Liver (tissue), 9 donors: ENCODE results near the gene TMEM9B. TPM values are rescaled to one million over a fixed set of nuclear protein-coding genes. Genes with fewer than 3 reads are reported as not detected.

Experiments
- DNase-seq: peaks from one replicate; pipeline ENCODE4 v3.0.0-alpha.2; 2017; ENCODE audit warnings: low spot score
- H3K27ac ChIP-seq, 2 donors: one replicate each; pipeline ENCODE4 v1.7.0; 2013; ENCODE audit warnings: inconsistent platforms in 2 of 2, low read length in 2 of 2, control low read depth in 1 of 2, low read depth in 1 of 2, mild to moderate bottlenecking in 1 of 2
- H3K27me3 ChIP-seq, 4 donors: one replicate each; pipeline versions ENCODE4 v1.6.1 to v1.7.0; 2013; ENCODE audit warnings: low read length in 3 of 4, inconsistent platforms in 1 of 4, mild to moderate bottlenecking in 1 of 4, moderate library complexity in 1 of 4; ENCODE audit not compliant: control insufficient read depth in 4 of 4, insufficient read depth in 4 of 4
- H3K36me3 ChIP-seq, 4 donors: one replicate each; pipeline versions ENCODE4 v1.6.1 to v1.7.0; 2013; ENCODE audit warnings: low read length in 3 of 4, mild to moderate bottlenecking in 3 of 4, low read depth in 1 of 4, moderate library complexity in 1 of 4; ENCODE audit not compliant: control insufficient read depth in 4 of 4, insufficient read depth in 3 of 4
- H3K4me1 ChIP-seq, 4 donors: one replicate each; pipeline versions ENCODE4 v1.6.1 to v1.7.0; 2013; ENCODE audit warnings: low read length in 3 of 4, mild to moderate bottlenecking in 3 of 4, moderate library complexity in 1 of 4; ENCODE audit not compliant: control insufficient read depth in 4 of 4, insufficient read depth in 4 of 4
- H3K4me3 ChIP-seq, 3 donors: one replicate each; pipeline versions ENCODE4 v1.6.1 to v1.7.0; 2013; ENCODE audit warnings: low read length in 3 of 3, control low read depth in 1 of 3, low read depth in 1 of 3, mild to moderate bottlenecking in 1 of 3
- H3K9ac ChIP-seq, 2 donors: one replicate each; pipeline ENCODE4 v1.7.0; 2013; ENCODE audit warnings: low read length in 2 of 2, mild to moderate bottlenecking in 2 of 2, moderate library complexity in 2 of 2, control low read depth in 1 of 2, low read depth in 1 of 2
- H3K9me3 ChIP-seq, 4 donors: one replicate each; pipeline versions ENCODE4 v1.6.1 to v1.7.0; 2013; ENCODE audit warnings: low read length in 3 of 4; ENCODE audit not compliant: control insufficient read depth in 4 of 4
- ATF3 ChIP-seq: IDR thresholded peaks from 2 replicates; pipeline ENCODE4 v1.6.1; 2016; ENCODE audit warnings: antibody characterized with exemption
- CTCF ChIP-seq: fragments of 150-350 bp; IDR thresholded peaks from 2 replicates; pipeline ENCODE4 v1.5.1; 2017; ENCODE audit warnings: improper control_type of control experiment, low read depth, low read length; ENCODE audit not compliant: missing input control
- EGR1 ChIP-seq, 2 donors: IDR thresholded peaks; 2 replicates each; pipeline ENCODE4 v1.6.1; 2016 to 2018; ENCODE audit warnings: antibody characterized with exemption in 2 of 2, low read depth in 2 of 2
- FOXA1 ChIP-seq: IDR thresholded peaks from 2 replicates; pipeline ENCODE4 v1.6.1; 2016; ENCODE audit warnings: antibody characterized with exemption
- FOXA2 ChIP-seq: IDR thresholded peaks from 2 replicates; pipeline ENCODE4 v1.6.1; 2016; ENCODE audit warnings: antibody characterized with exemption
- GABPA ChIP-seq, 2 donors: IDR thresholded peaks in 1 of 2; conservative IDR thresholded peaks in 1 of 2; 2 replicates each; pipeline ENCODE4 v1.6.1; 2016; ENCODE audit warnings: antibody characterized with exemption in 2 of 2, mild to moderate bottlenecking in 1 of 2, moderate library complexity in 1 of 2
- HNF4A ChIP-seq, 2 donors: conservative IDR thresholded peaks; 2 replicates each; pipeline ENCODE4 v1.6.1; 2016; ENCODE audit warnings: antibody characterized with exemption in 2 of 2, mild to moderate bottlenecking in 2 of 2
- HNF4G ChIP-seq: IDR thresholded peaks from 2 replicates; pipeline ENCODE4 v1.6.1; 2016; ENCODE audit warnings: antibody characterized with exemption
- JUND ChIP-seq, 2 donors: IDR thresholded peaks; 2 replicates each; pipeline ENCODE4 v1.6.1; 2016; ENCODE audit warnings: antibody characterized with exemption in 2 of 2
- MAX ChIP-seq: IDR thresholded peaks from 2 replicates; pipeline ENCODE4 v1.6.1; 2016; ENCODE audit warnings: antibody characterized with exemption
- NR2F2 ChIP-seq: IDR thresholded peaks from 2 replicates; pipeline ENCODE4 v1.6.1; 2016; ENCODE audit warnings: antibody characterized with exemption
- RAD21 ChIP-seq, 2 donors: IDR thresholded peaks; 2 replicates each; pipeline ENCODE4 v1.6.1; 2016; ENCODE audit warnings: antibody characterized with exemption in 2 of 2, mild to moderate bottlenecking in 2 of 2
- REST ChIP-seq: IDR thresholded peaks from 2 replicates; pipeline ENCODE4 v1.6.1; 2016; ENCODE audit warnings: antibody characterized with exemption, mild to moderate bottlenecking
- RXRA ChIP-seq, 2 donors: IDR thresholded peaks; 2 replicates each; pipeline ENCODE4 v1.6.1; 2017 to 2018; ENCODE audit warnings: antibody characterized with exemption in 2 of 2, mild to moderate bottlenecking in 1 of 2
- SP1 ChIP-seq: IDR thresholded peaks from 2 replicates; pipeline ENCODE4 v1.6.1; 2018; ENCODE audit warnings: antibody characterized with exemption, mild to moderate bottlenecking
- TAF1 ChIP-seq: conservative IDR thresholded peaks from 2 replicates; pipeline ENCODE4 v1.6.1; 2016; ENCODE audit warnings: antibody characterized with exemption, mild to moderate bottlenecking
- YY1 ChIP-seq: IDR thresholded peaks from 2 replicates; pipeline ENCODE4 v1.6.1; 2016; ENCODE audit warnings: antibody characterized with exemption, mild to moderate bottlenecking
- ZBTB33 ChIP-seq: IDR thresholded peaks from 2 replicates; pipeline ENCODE4 v1.6.1; 2016; ENCODE audit warnings: antibody characterized with exemption
- WGBS: extraction: QIAGEN DNeasy Blood & Tissue Kit; methylation state at CpG from one replicate; pipeline ENCODE4 v1.1.7; 2013; 5-methylcytosine and 5-hydroxymethylcytosine counted together
- polyA plus RNA-seq, 2 donors: library from polyadenylated mRNA; stranded (reverse) in 1 of 2; unstranded in 1 of 2; fragments of 200-250 nt in 1 of 2; fragments of >200 nt in 1 of 2; fragmentation: Nextera tagmentation in 1 of 2; extraction: Ambion mirVana in 1 of 2; gene quantifications; one replicate each; pipeline versions ENCODE4 v1.2.1 to v1.2.3, GENCODE V29; 2013 to 2015
- total RNA-seq, 2 donors: library from RNA; depleted of rRNA; stranded (reverse); fragments of >200 nt; gene quantifications; one replicate each; pipeline ENCODE4 v1.2.3, GENCODE V29; 2014
- donor health status: healthy.
- donor health status: healthy.
- donor health status: healthy.
- donor health status: healthy.
- donor health status: healthy.

Gene TMEM9B
- total RNA-seq, result 10 to 100 TPM; 18.7 to 23.9 TPM
- polyA plus RNA-seq, result 10 to 100 TPM; 17.0 to 20.3 TPM

- peak; percentile 56 to 92 for TF ChIP-seq GABPA (IDR thresholded peaks at IDR 0.05 in 1 of 2, conservative IDR thresholded peaks at IDR 0.05 in 1 of 2)
- peak; percentile 89 to 93 for TF ChIP-seq EGR1 (IDR thresholded peaks at IDR 0.05; ENCODE audit: low read depth in 2 of 2)
- peak in 1 of 2 donors; percentile 12 for TF ChIP-seq HNF4A (conservative IDR thresholded peaks at IDR 0.05)
- no peak for TF ChIP-seq CTCF
- TF ChIP-seq RXRA (IDR thresholded peaks at IDR 0.05), result peak; percentile 14 to 28
- peak; percentile 56 for TF ChIP-seq MAX
- TF ChIP-seq HNF4G, result peak; percentile 8
- peak; percentile 18 for TF ChIP-seq NR2F2
- TF ChIP-seq TAF1, result peak; percentile 77
- peak in 1 of 2 donors; percentile 13 for TF ChIP-seq RAD21 (IDR thresholded peaks at IDR 0.05)
- peak; percentile 38 for TF ChIP-seq SP1
- TF ChIP-seq REST, result peak; percentile 46
- TF ChIP-seq YY1, result peak; percentile 73
- no peak for TF ChIP-seq ATF3
- TF ChIP-seq ZBTB33, result no peak
- no peak for TF ChIP-seq FOXA1
- no peak for TF ChIP-seq FOXA2
- no peak for TF ChIP-seq JUND (IDR thresholded peaks at IDR 0.05)
- Histone ChIP-seq H3K9ac (peak within 1 kb of the TSS; percentile 78 to 87), H3K9me3 (no peaks in the 10 kb centered on the region), H3K4me3 (peak within 1 kb of the TSS; percentile 56 to 91 (median 63)), H3K4me1 (peaks cover 8 to 28% (median 18%) of the 10 kb centered on the region in 4 donors), H3K36me3 (peaks cover 0 to 6% (median 0%) of the 10 kb centered on the region in 4 donors), H3K27me3 (no peaks in the 10 kb centered on the region), H3K27ac (peak within 1 kb of the TSS; percentile 88 to 98)
- DNase-seq, result peak; percentile 87
- under 1% methylated on average over 67 of the region's 67 CpGs for WGBS
Measured at GRCh38 chr11:8964324-8965320, at the start of gene TMEM9B. TMEM9B (minus strand) TSS chr11:8964442; CDS start chr11:8964313, 129 bp downstream.
